OCI-LY3 (cell line): ENCODE data around the gene AEN.

Experiments used
- H2AFZ ChIP-seq: fragments of 200-600, 300-600 bp; shearing (Covaris generic); 2 replicates; pipeline ENCODE4 v1.6.0; 2014; ENCODE audit warnings: antibody characterized with exemption, low read depth, low read length
- H3K27ac ChIP-seq: fragments of 200-600, 300-600 bp; sonication (generic); 2 replicates; pipeline ENCODE4 v1.5.1; 2014; ENCODE audit warnings: mild to moderate bottlenecking, low read length, moderate library complexity, mixed read lengths
- H3K27me3 ChIP-seq: fragments of 200-600, 300-600 bp; sonication (generic); 2 replicates; pipeline ENCODE4 v1.6.1; 2014; ENCODE audit warnings: low read depth, low read length, mixed read lengths
- H3K36me3 ChIP-seq: fragments of 200-600, 300-600 bp; sonication (generic); replicated peaks from 2 replicates; pipeline ENCODE3; 2014; ENCODE audit warnings: low read depth, low read length, mixed read lengths
- H3K4me1 ChIP-seq: fragments of 300-600, 200-600 bp; sonication (generic); 2 replicates; pipeline ENCODE4 v1.6.1; 2014; ENCODE audit warnings: low read length, mixed read lengths
- H3K4me2 ChIP-seq: fragments of 200-600, 300-600 bp; sonication (generic); 2 replicates; pipeline ENCODE4 v1.6.1; 2014; ENCODE audit warnings: low read length, mixed read lengths
- H3K4me3 ChIP-seq: fragments of 300-600, 200-600 bp; sonication (generic); 2 replicates; pipeline ENCODE4 v1.5.1; 2014; ENCODE audit warnings: antibody characterized with exemption, mild to moderate bottlenecking, low read length, moderate library complexity
- H3K79me2 ChIP-seq: fragments of 300-600, 200-600 bp; shearing (Covaris generic); 2 replicates; pipeline ENCODE4 v1.6.1; 2014; ENCODE audit warnings: mild to moderate bottlenecking, low read length, mixed read lengths
- H3K9ac ChIP-seq: fragments of 300-600, 200-600 bp; shearing (Covaris generic); 2 replicates; pipeline ENCODE4 v1.6.0; 2014; ENCODE audit warnings: mild to moderate bottlenecking, low read length, moderate library complexity
- H3K9me3 ChIP-seq: fragments of 200-600, 300-600 bp; shearing (Covaris generic); 2 replicates; pipeline ENCODE4 v1.6.1; 2014; ENCODE audit warnings: low read length, mixed read lengths; ENCODE audit not compliant: insufficient read depth
- H4K20me1 ChIP-seq: fragments of 200-600, 300-600 bp; sonication (generic); 2 replicates; pipeline ENCODE4 v1.6.1; 2016; ENCODE audit warnings: low read length, mixed read lengths; ENCODE audit not compliant: insufficient read depth
- EZH2phosphoT487 ChIP-seq: fragments of 200-600 bp; shearing (Covaris generic); IDR thresholded peaks from 2 replicates; pipeline ENCODE4 v1.6.1; 2018; ENCODE audit warnings: antibody characterized with exemption, mixed run types, low read depth
- TF ChIP-seq, protein P1 (sequence below): fragments of 200-600, 300-600 bp; sonication (generic); IDR thresholded peaks from 2 replicates; pipeline ENCODE4 v1.5.1; 2014; ENCODE audit warnings: antibody characterized with exemption, low read length, low read depth

AEN gene, protein sequence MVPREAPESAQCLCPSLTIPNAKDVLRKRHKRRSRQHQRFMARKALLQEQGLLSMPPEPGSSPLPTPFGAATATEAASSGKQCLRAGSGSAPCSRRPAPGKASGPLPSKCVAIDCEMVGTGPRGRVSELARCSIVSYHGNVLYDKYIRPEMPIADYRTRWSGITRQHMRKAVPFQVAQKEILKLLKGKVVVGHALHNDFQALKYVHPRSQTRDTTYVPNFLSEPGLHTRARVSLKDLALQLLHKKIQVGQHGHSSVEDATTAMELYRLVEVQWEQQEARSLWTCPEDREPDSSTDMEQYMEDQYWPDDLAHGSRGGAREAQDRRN

GRCh38 chr15:88620995-88621772 lies at the start of gene AEN:
AEN (plus strand) TSS chr15:88621340; CDS start chr15:88626210, 4,870 bp downstream.
- Histone ChIP-seq H3K36me3 (peaks cover 41% of the 10 kb centered on the region), H3K4me1 (peaks cover 71% of the 10 kb centered on the region), H3K79me2 (peaks cover 94% of the 10 kb centered on the region), H3K27ac (peak within 1 kb of the TSS; percentile 99), H3K9me3 (no peaks in the 10 kb centered on the region), H3K9ac (peak within 1 kb of the TSS; percentile 99), H3K4me2 (peak within 1 kb of the TSS; percentile 99), H4K20me1 (peaks cover 33% of the 10 kb centered on the region), H3K27me3 (no peaks in the 10 kb centered on the region), H2AFZ (no peak within 1 kb of the TSS; the same call in 1 of the 2 replicates), H3K4me3 (peak within 1 kb of the TSS; percentile 89)
- TF ChIP-seq, protein P1, sequence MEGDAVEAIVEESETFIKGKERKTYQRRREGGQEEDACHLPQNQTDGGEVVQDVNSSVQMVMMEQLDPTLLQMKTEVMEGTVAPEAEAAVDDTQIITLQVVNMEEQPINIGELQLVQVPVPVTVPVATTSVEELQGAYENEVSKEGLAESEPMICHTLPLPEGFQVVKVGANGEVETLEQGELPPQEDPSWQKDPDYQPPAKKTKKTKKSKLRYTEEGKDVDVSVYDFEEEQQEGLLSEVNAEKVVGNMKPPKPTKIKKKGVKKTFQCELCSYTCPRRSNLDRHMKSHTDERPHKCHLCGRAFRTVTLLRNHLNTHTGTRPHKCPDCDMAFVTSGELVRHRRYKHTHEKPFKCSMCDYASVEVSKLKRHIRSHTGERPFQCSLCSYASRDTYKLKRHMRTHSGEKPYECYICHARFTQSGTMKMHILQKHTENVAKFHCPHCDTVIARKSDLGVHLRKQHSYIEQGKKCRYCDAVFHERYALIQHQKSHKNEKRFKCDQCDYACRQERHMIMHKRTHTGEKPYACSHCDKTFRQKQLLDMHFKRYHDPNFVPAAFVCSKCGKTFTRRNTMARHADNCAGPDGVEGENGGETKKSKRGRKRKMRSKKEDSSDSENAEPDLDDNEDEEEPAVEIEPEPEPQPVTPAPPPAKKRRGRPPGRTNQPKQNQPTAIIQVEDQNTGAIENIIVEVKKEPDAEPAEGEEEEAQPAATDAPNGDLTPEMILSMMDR = no peak
- TF ChIP-seq EZH2phosphoT487 = no peak

- no peak overlapping the region for H3K4me3 ChIP-seq
- H3K36me3 ChIP-seq = no peaks in the 10 kb centered on the region
- H3K27me3 ChIP-seq = no peaks in the 10 kb centered on the region
- H3K9me3 ChIP-seq = no peaks in the 10 kb centered on the region
- H3K79me2 ChIP-seq = no peaks in the 10 kb centered on the region
- H3K4me2 ChIP-seq = no peak overlapping the region
- H3K27ac ChIP-seq = no peak overlapping the region
- no peak for TF ChIP-seq EZH2phosphoT487
- TF ChIP-seq, protein P1 = no peak
- no peak overlapping the region for H3K9ac ChIP-seq
- no peak overlapping the region for H2AFZ ChIP-seq
- H3K4me1 ChIP-seq = peaks cover 18% of the 10 kb centered on the region
- H4K20me1 ChIP-seq = no peaks in the 10 kb centered on the region
Observed at GRCh38 chr15:88571852-88572259, 49.3 kb upstream of the AEN start.

DNA sequence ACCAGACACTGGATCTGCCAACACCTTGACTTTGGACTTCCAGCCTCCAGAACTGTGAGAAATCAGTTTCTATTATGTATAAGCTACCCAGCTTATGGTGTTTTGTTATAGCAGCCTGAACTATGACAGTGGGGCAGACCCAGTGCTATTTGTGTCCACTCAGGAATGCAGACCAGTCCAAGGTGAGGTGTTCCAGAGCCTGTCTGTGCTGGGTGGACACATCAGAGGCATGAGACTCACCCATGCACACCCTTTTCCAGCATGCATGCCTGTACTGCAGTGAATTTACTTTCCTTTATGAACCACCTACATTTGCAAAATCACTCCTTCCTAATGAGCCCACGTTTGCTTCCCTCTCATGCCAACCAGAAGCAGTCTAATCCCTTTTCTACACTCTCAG lies 47.1 kb upstream of the AEN start:
- Histone ChIP-seq H3K4me1 (peaks cover 22% of the 10 kb centered on the region), H3K4me2 (no peak overlapping the region), H3K9me3 (no peaks in the 10 kb centered on the region), H3K79me2 (no peaks in the 10 kb centered on the region), H3K36me3 (no peaks in the 10 kb centered on the region), H3K4me3 (no peak overlapping the region), H3K27ac (no peak overlapping the region), H3K27me3 (no peaks in the 10 kb centered on the region), H2AFZ (no peak overlapping the region), H4K20me1 (no peaks in the 10 kb centered on the region), H3K9ac (no peak overlapping the region)
- no peak for TF ChIP-seq EZH2phosphoT487
- TF ChIP-seq, protein P1 = no peak

GRCh38 chr15:88574655-88575054 lies 46.5 kb upstream of the AEN start:
- no peak overlapping the region for H3K27ac ChIP-seq
- H3K79me2 ChIP-seq = no peaks in the 10 kb centered on the region
- H4K20me1 ChIP-seq = no peaks in the 10 kb centered on the region
- no peaks in the 10 kb centered on the region for H3K36me3 ChIP-seq
- no peak overlapping the region for H3K4me2 ChIP-seq
- H3K27me3 ChIP-seq = no peaks in the 10 kb centered on the region
- TF ChIP-seq, protein P1 = no peak
- no peak for TF ChIP-seq EZH2phosphoT487
- no peak overlapping the region for H2AFZ ChIP-seq
- H3K4me1 ChIP-seq = peaks cover 22% of the 10 kb centered on the region
- no peaks in the 10 kb centered on the region for H3K9me3 ChIP-seq
- no peak overlapping the region for H3K9ac ChIP-seq
- H3K4me3 ChIP-seq = no peak overlapping the region
